OCI-LY1 (cell line): ENCODE measurements around the gene LAMC2.

Experiments used
- H2AFZ ChIP-seq: fragments of 200-600 bp; sonication (generic), shearing (Covaris generic); 2 replicates; pipeline ENCODE4 v1.6.0; 2014; ENCODE audit warnings: antibody characterized with exemption, mild to moderate bottlenecking, low read length
- H3F3A ChIP-seq: fragments of 200-600 bp; sonication (generic), shearing (Covaris generic); 2 replicates; pipeline ENCODE4 v1.6.0; 2014; ENCODE audit warnings: mild to moderate bottlenecking, antibody characterized with exemption, low read length, moderate library complexity; ENCODE audit not compliant: insufficient read depth
- H3K27ac ChIP-seq: fragments of 200-600 bp; sonication (generic); 2 replicates; pipeline ENCODE4 v1.5.1; 2014; ENCODE audit warnings: low read length, mixed run types, mild to moderate bottlenecking, low read depth; ENCODE audit not compliant: poor library complexity, severe bottlenecking
- H3K27me3 ChIP-seq: fragments of 200-600 bp; sonication (generic); 2 replicates; pipeline ENCODE4 v1.6.0; 2014; ENCODE audit warnings: antibody characterized with exemption, mild to moderate bottlenecking, low read length, moderate library complexity; ENCODE audit not compliant: insufficient read depth
- H3K36me3 ChIP-seq: fragments of 200-600 bp; sonication (generic); 2 replicates; pipeline ENCODE4 v1.6.1; 2014; ENCODE audit warnings: mild to moderate bottlenecking, antibody characterized with exemption, low read length, moderate library complexity, mixed read lengths; ENCODE audit not compliant: insufficient read depth
- H3K4me1 ChIP-seq: fragments of 200-600 bp; sonication (generic); 2 replicates; pipeline ENCODE4 v1.5.1; 2014; ENCODE audit warnings: mild to moderate bottlenecking, low read length, moderate library complexity; ENCODE audit not compliant: insufficient read depth, severe bottlenecking
- H3K4me2 ChIP-seq: fragments of 200-600 bp; sonication (generic), shearing (Covaris generic); 2 replicates; pipeline ENCODE4 v1.6.1; 2014; ENCODE audit warnings: low read length
- H3K4me3 ChIP-seq: fragments of 200-600 bp; sonication (generic); 2 replicates; pipeline ENCODE4 v1.5.1; 2014; ENCODE audit warnings: low read length, low read depth, mild to moderate bottlenecking, mixed read lengths; ENCODE audit not compliant: poor library complexity, severe bottlenecking
- H3K79me2 ChIP-seq: fragments of 200-600 bp; shearing (Covaris generic); 2 replicates; pipeline ENCODE4 v1.6.1; 2016; ENCODE audit warnings: mixed run types, low read length, mixed read lengths; ENCODE audit not compliant: insufficient read depth
- H3K9ac ChIP-seq: fragments of 200-600 bp; sonication (generic), shearing (Covaris generic); 2 replicates; pipeline ENCODE4 v1.6.1; 2014; ENCODE audit warnings: mild to moderate bottlenecking, low read length, mixed read lengths
- H3K9me2 ChIP-seq: fragments of 200-600 bp; sonication (generic), shearing (Covaris generic); 2 replicates; pipeline ENCODE4 v1.6.1; 2014; ENCODE audit warnings: low read depth, mild to moderate bottlenecking, low read length, mixed read lengths
- H3K9me3 ChIP-seq: fragments of 200-600 bp; shearing (Covaris generic); 2 replicates; pipeline ENCODE4 v1.6.1; 2014; ENCODE audit warnings: low read length, mixed read lengths
- H4K20me1 ChIP-seq: fragments of 200-600 bp; sonication (generic), shearing (Covaris generic); 2 replicates; pipeline ENCODE4 v1.6.0; 2016; ENCODE audit warnings: mild to moderate bottlenecking, low read length; ENCODE audit not compliant: insufficient read depth
- EZH2 ChIP-seq: fragments of 200-600 bp; sonication (generic), shearing (Covaris generic); IDR thresholded peaks from 2 replicates; pipeline ENCODE4 v1.8.0; 2017; ENCODE audit warnings: borderline replicate concordance, mixed run types, mild to moderate bottlenecking, antibody characterized with exemption, low read length, moderate library complexity, mixed read lengths
- TF ChIP-seq, protein P1 (sequence below): fragments of 200-600 bp; sonication (generic), shearing (Covaris generic); IDR thresholded peaks from 2 replicates; pipeline ENCODE4 v1.5.1; 2017; ENCODE audit warnings: mild to moderate bottlenecking, antibody characterized with exemption, low read length, moderate library complexity, mixed read lengths

LAMC2 gene

DNA sequence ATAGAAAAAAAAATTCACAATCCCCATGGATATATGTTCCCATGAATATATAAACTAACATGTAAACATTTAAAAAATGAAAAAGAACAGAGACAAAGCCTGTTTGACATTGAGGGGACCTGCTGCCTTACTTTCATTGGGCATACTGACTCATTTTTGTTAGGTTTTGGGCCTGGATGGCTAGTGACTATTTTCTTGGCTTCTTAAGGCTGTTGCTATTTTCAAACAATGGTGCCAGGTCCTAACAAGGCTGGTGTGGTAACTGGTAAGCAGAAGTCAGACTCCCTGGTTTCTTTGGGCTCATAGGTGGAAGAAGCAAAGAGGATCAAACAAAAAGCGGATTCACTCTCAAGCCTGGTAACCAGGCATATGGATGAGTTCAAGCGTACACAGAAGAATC is 51.0 kb downstream of the LAMC2 start:
- Histone ChIP-seq H4K20me1 (no peaks in the 10 kb centered on the region), H3K4me1 (no peaks in the 10 kb centered on the region), H3K9me3 (no peaks in the 10 kb centered on the region), H3K79me2 (no peaks in the 10 kb centered on the region), H3K9me2 (no peaks in the 10 kb centered on the region), H2AFZ (no peak overlapping the region), H3K9ac (no peak overlapping the region), H3K36me3 (no peaks in the 10 kb centered on the region), H3K4me3 (no peak overlapping the region), H3K27ac (no peak overlapping the region), H3F3A (no peaks in the 10 kb centered on the region), H3K27me3 (no peaks in the 10 kb centered on the region), H3K4me2 (no peak overlapping the region)
- TF ChIP-seq, protein P1, sequence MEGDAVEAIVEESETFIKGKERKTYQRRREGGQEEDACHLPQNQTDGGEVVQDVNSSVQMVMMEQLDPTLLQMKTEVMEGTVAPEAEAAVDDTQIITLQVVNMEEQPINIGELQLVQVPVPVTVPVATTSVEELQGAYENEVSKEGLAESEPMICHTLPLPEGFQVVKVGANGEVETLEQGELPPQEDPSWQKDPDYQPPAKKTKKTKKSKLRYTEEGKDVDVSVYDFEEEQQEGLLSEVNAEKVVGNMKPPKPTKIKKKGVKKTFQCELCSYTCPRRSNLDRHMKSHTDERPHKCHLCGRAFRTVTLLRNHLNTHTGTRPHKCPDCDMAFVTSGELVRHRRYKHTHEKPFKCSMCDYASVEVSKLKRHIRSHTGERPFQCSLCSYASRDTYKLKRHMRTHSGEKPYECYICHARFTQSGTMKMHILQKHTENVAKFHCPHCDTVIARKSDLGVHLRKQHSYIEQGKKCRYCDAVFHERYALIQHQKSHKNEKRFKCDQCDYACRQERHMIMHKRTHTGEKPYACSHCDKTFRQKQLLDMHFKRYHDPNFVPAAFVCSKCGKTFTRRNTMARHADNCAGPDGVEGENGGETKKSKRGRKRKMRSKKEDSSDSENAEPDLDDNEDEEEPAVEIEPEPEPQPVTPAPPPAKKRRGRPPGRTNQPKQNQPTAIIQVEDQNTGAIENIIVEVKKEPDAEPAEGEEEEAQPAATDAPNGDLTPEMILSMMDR = no peak
- TF ChIP-seq EZH2 = no peak

DNA sequence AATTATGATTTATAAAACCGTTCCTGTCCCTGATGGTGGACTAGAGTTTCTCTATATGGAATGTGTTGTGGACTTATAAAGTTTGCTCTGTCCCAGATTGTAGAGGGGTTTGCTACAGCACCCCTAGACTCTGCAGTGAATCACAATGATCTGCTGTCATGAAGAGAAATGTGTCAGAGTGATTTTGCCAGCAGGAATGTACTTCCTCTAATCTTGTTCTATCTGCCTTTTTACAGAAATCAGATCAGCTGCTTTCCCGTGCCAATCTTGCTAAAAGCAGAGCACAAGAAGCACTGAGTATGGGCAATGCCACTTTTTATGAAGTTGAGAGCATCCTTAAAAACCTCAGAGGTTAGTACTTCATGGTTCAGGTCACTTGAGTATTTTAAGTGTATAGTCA is 52.0 kb downstream of the LAMC2 start:
- H3K4me2 ChIP-seq = no peak overlapping the region
- H3K79me2 ChIP-seq = no peaks in the 10 kb centered on the region
- H3K4me3 ChIP-seq = no peak overlapping the region
- H3K4me1 ChIP-seq = no peaks in the 10 kb centered on the region
- no peaks in the 10 kb centered on the region for H3K9me3 ChIP-seq
- no peaks in the 10 kb centered on the region for H4K20me1 ChIP-seq
- no peak overlapping the region for H3K27ac ChIP-seq
- H3F3A ChIP-seq = no peaks in the 10 kb centered on the region
- H3K36me3 ChIP-seq = no peaks in the 10 kb centered on the region
- H3K9ac ChIP-seq = no peak overlapping the region
- H3K9me2 ChIP-seq = no peaks in the 10 kb centered on the region
- no peaks in the 10 kb centered on the region for H3K27me3 ChIP-seq
- no peak for TF ChIP-seq EZH2
- TF ChIP-seq, protein P1 = no peak
- no peak overlapping the region for H2AFZ ChIP-seq

DNA sequence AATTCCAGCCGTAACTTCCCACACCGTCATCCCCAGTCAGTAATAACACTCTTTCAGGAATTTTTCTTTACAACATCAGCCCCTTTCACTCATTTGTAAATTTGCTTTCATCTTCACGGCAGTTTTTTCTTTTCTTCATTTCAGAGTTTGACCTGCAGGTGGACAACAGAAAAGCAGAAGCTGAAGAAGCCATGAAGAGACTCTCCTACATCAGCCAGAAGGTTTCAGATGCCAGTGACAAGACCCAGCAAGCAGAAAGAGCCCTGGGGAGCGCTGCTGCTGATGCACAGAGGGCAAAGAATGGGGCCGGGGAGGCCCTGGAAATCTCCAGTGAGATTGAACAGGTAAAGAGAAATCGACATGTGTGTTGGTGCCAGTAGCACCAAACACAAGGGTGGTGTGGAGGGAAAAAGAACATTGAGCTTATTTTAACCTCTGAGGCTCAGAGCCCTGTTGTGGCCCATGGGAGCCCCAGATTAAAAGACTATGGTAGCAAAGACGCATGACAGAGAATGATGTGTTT is 53.2 kb downstream of the LAMC2 start:
- Histone ChIP-seq H3K27me3 (no peaks in the 10 kb centered on the region), H3K4me2 (peak overlapping the region; percentile 27; the same call in 1 of the 2 replicates), H3F3A (no peaks in the 10 kb centered on the region), H3K79me2 (no peaks in the 10 kb centered on the region), H3K27ac (no peak overlapping the region), H3K9me3 (no peaks in the 10 kb centered on the region), H3K9me2 (no peaks in the 10 kb centered on the region), H3K36me3 (no peaks in the 10 kb centered on the region), H3K4me3 (no peak overlapping the region), H3K4me1 (no peaks in the 10 kb centered on the region), H3K9ac (no peak overlapping the region), H2AFZ (no peak overlapping the region), H4K20me1 (no peaks in the 10 kb centered on the region)
- TF ChIP-seq, protein P1 = peak; percentile 21; the same call in 1 of the 2 replicates
- TF ChIP-seq EZH2 = no peak
